GM23338 (cell line): Measurements from ENCODE around the gene POU6F1. TPM values are rescaled to one million over a fixed set of nuclear protein-coding genes. Genes with fewer than 3 reads are reported as not detected.
A peak's percentile ranks its signal among the peaks of the same experiment; 100 is the strongest.

Experiments used
- ATAC-seq: fragments of 200-7000 bp; cut with Tn5 transposase; 3 replicates; pipeline ENCODE4 v1.9.1; 2020
- DNase-seq: peaks from one replicate; pipeline ENCODE4 v3.0.0-alpha.2; 2015; ENCODE audit warnings: low spot score
- H2AFZ ChIP-seq: fragments of 200-600 bp; sonication (generic); 2 replicates; pipeline ENCODE4 v1.8.0; 2016; ENCODE audit warnings: antibody characterized with exemption, mild to moderate bottlenecking, moderate library complexity
- H3F3A ChIP-seq: fragments of 200-600 bp; sonication (generic); replicated peaks from 2 replicates; pipeline ENCODE4 v1.8.0; 2017; ENCODE audit warnings: antibody characterized with exemption, mixed run types, low read depth
- H3K27ac ChIP-seq: fragments of 200-600 bp; sonication (generic); 2 replicates; pipeline ENCODE4 v1.6.1; 2016; ENCODE audit warnings: low read depth
- H3K27me3 ChIP-seq: fragments of 200-600 bp; sonication (generic); 2 replicates; pipeline ENCODE4 v1.8.0; 2016; ENCODE audit warnings: mild to moderate bottlenecking, mixed run types, moderate library complexity; ENCODE audit not compliant: insufficient read depth
- H3K36me3 ChIP-seq: fragments of 200-600 bp; sonication (generic); 2 replicates; pipeline ENCODE4 v1.8.0; 2016; ENCODE audit warnings: mild to moderate bottlenecking; ENCODE audit not compliant: insufficient read depth
- H3K4me1 ChIP-seq: fragments of 200-600 bp; sonication (generic); 2 replicates; pipeline ENCODE4 v1.8.0; 2016; ENCODE audit warnings: mild to moderate bottlenecking, moderate library complexity; ENCODE audit not compliant: insufficient read depth
- H3K4me2 ChIP-seq: fragments of 200-600 bp; sonication (generic); 2 replicates; pipeline ENCODE4 v1.7.1; 2017; ENCODE audit warnings: mixed run types
- H3K4me3 ChIP-seq: fragments of 200-600 bp; sonication (generic); 2 replicates; pipeline ENCODE4 v1.6.1; 2016; ENCODE audit warnings: mixed run types
- H3K79me2 ChIP-seq: fragments of 200-600 bp; sonication (generic); replicated peaks from 2 replicates; pipeline ENCODE4 v1.8.0; 2017; ENCODE audit warnings: mild to moderate bottlenecking; ENCODE audit not compliant: insufficient read depth
- H3K9me2 ChIP-seq: fragments of 200-600 bp; sonication (generic); 2 replicates; pipeline ENCODE4 v1.8.0; 2017; ENCODE audit not compliant: insufficient read depth
- H4K20me1 ChIP-seq: fragments of 200-600 bp; sonication (generic); replicated peaks from 2 replicates; pipeline ENCODE4 v1.8.0; 2017; ENCODE audit warnings: mild to moderate bottlenecking; ENCODE audit not compliant: insufficient read depth
- H3K27ac Mint-ChIP-seq: 2 replicates; pipeline ENCODE4 v1.8.0; 2020; ENCODE audit warnings: inconsistent platforms, mild to moderate bottlenecking, moderate library complexity, mixed read lengths
- H3K27me3 Mint-ChIP-seq: 3 replicates; pipeline ENCODE4 v1.8.0; 2022; ENCODE audit warnings: low read depth, mild to moderate bottlenecking, moderate library complexity, mixed read lengths, inconsistent platforms; ENCODE audit not compliant: insufficient read depth, poor library complexity
- H3K36me3 Mint-ChIP-seq: 3 replicates; pipeline ENCODE4 v1.8.0; 2021; ENCODE audit warnings: low read depth, mild to moderate bottlenecking, inconsistent platforms, moderate library complexity, mixed read lengths
- H3K4me1 Mint-ChIP-seq: 3 replicates; pipeline ENCODE4 v1.8.0; 2020; ENCODE audit warnings: mild to moderate bottlenecking, inconsistent platforms, mixed read lengths
- H3K4me3 Mint-ChIP-seq: 3 replicates; pipeline ENCODE4 v1.8.0; 2021; ENCODE audit warnings: moderate library complexity, mild to moderate bottlenecking, inconsistent platforms, mixed read lengths
- H3K9me3 Mint-ChIP-seq: 3 replicates; pipeline ENCODE4 v1.8.0; 2020; ENCODE audit warnings: moderate library complexity, mild to moderate bottlenecking, inconsistent platforms, mixed read lengths
- CREB1 ChIP-seq: fragments of 250-450 bp; sonication (Bioruptor Pico); IDR thresholded peaks from 2 replicates; pipeline ENCODE4 v1.5.0; 2020; ENCODE audit warnings: low read depth, mild to moderate bottlenecking, moderate library complexity
- CTCF ChIP-seq, 2 experiments: fragments of 200-600 bp in 1 of 2; sonication (generic) in 1 of 2; conservative IDR thresholded peaks; 2 replicates each; pipeline versions ENCODE4 v1.5.1 to v1.6.1; 2016 to 2017; ENCODE audit warnings: antibody characterized with exemption in 2 of 2, low read depth in 2 of 2, mild to moderate bottlenecking in 2 of 2, moderate library complexity in 1 of 2
- EZH2 ChIP-seq: fragments of 200-600 bp; sonication (generic); IDR thresholded peaks from one replicate; pipeline ENCODE4 v1.8.0; 2017; ENCODE audit warnings: antibody characterized with exemption, mild to moderate bottlenecking, low read depth; ENCODE audit not compliant: unreplicated experiment
- EZH2phosphoT487 ChIP-seq: fragments of 200-600 bp; sonication (generic); IDR thresholded peaks from one replicate; pipeline ENCODE4 v1.8.1; 2018; ENCODE audit warnings: antibody characterized with exemption; ENCODE audit not compliant: unreplicated experiment
- NANOG ChIP-seq: IDR thresholded peaks from 2 replicates; pipeline ENCODE4 v1.6.1; 2016; ENCODE audit warnings: antibody characterized with exemption, borderline replicate concordance
- POLR2AphosphoS5 ChIP-seq: IDR thresholded peaks from 2 replicates; pipeline ENCODE4 v1.6.1; 2016; ENCODE audit warnings: antibody characterized with exemption, low read depth
- REST ChIP-seq: IDR thresholded peaks from one replicate; pipeline ENCODE4 v1.6.1; 2018; ENCODE audit warnings: antibody characterized with exemption; ENCODE audit not compliant: unreplicated experiment
- STAT1 ChIP-seq: IDR thresholded peaks from one replicate; pipeline ENCODE4 v1.6.1; 2016; ENCODE audit warnings: antibody characterized with exemption; ENCODE audit not compliant: unreplicated experiment
- ZNF114 ChIP-seq: fragments of 250-450 bp; sonication (Bioruptor Pico); IDR thresholded peaks from 2 replicates; pipeline ENCODE4 v1.5.0; 2020; ENCODE audit warnings: mild to moderate bottlenecking, moderate library complexity
- ZNF331 ChIP-seq: fragments of 250-450 bp; sonication (Bioruptor Pico); IDR thresholded peaks from 2 replicates; pipeline ENCODE4 v1.5.0; 2020; ENCODE audit warnings: low read depth, mild to moderate bottlenecking, moderate library complexity
- polyA plus RNA-seq: library from polyadenylated mRNA; unstranded; fragments of >200 nt; fragmentation: Nextera tagmentation; extraction: Ambion mirVana; gene quantifications from 2 replicates; pipeline ENCODE4 v1.2.1, GENCODE V29; 2016
- total RNA-seq: library from RNA; depleted of rRNA; stranded (reverse); fragments of >200 nt; shearing (Covaris generic); gene quantifications from 2 replicates; pipeline ENCODE4 v1.2.3, GENCODE V29; 2014

Gene POU6F1
- total and polyA plus RNA-seq, 2 experiments from 2014 or later = 3.0 to 4.0 TPM

GRCh38 chr12:51189790-51190355, 28.0 kb downstream of the POU6F1 start (continued):
- TF ChIP-seq REST = no peak
- no peak for TF ChIP-seq ZNF114 (CRISPR knock-in tag)
- no peak for TF ChIP-seq POLR2AphosphoS5

GRCh38 chr12:51188359-51189051, 29.4 kb downstream of the POU6F1 start:
- Mint-ChIP-seq H3K4me1 (peaks cover 9% of the 10 kb centered on the region), H3K27ac (no peak overlapping the region), H3K9me3 (no peaks in the 10 kb centered on the region), H3K36me3 (no peaks in the 10 kb centered on the region; the same call in 2 of the 3 replicates), H3K4me3 (no peak overlapping the region), H3K27me3 (peaks cover 4% of the 10 kb centered on the region)
- no peaks in the 10 kb centered on the region for H3K4me1 ChIP-seq
- H3F3A ChIP-seq = no peaks in the 10 kb centered on the region
- no peak for ATAC-seq
- no peak overlapping the region for H3K4me2 ChIP-seq
- no peaks in the 10 kb centered on the region for H4K20me1 ChIP-seq
- H3K36me3 ChIP-seq = no peaks in the 10 kb centered on the region
- H3K4me3 ChIP-seq = no peak overlapping the region
- DNase-seq = no peak
- no peaks in the 10 kb centered on the region for H3K79me2 ChIP-seq
- no peaks in the 10 kb centered on the region for H3K27me3 ChIP-seq
- no peaks in the 10 kb centered on the region for H3K9me2 ChIP-seq
- 0 out of 2 replicates have a peak overlapping the region, but pooled peaks have one; percentile 32 for H3K27ac ChIP-seq
- no peak for TF ChIP-seq EZH2
- TF ChIP-seq STAT1 = no peak
- no peak for TF ChIP-seq REST
- TF ChIP-seq ZNF331 (CRISPR knock-in tag) = no peak
- no peak for TF ChIP-seq ZNF114 (CRISPR knock-in tag)
- no peak for TF ChIP-seq EZH2phosphoT487
- no peak for TF ChIP-seq NANOG
- TF ChIP-seq CTCF (conservative IDR thresholded peaks at IDR 0.05; ENCODE audit: low read depth in 2 of 2) = no peak
- no peak for TF ChIP-seq CREB1 (CRISPR knock-in tag)
- no peak for TF ChIP-seq POLR2AphosphoS5
- no peak overlapping the region for H2AFZ ChIP-seq
